CD14-positive monocyte (primary cell): ENCODE results near the gene GRIN3B. TPM values are rescaled to one million over a fixed set of nuclear protein-coding genes. Genes with fewer than 3 reads are reported as not detected.

ENCODE experiments used
- DNase-seq, 3 donors: peaks; one replicate each; pipeline ENCODE4 v3.0.0-alpha.2; 2011 to 2022
- H2AFZ ChIP-seq: 2 replicates; pipeline ENCODE4 v1.6.0; 2012; ENCODE audit warnings: mild to moderate bottlenecking, low read depth, low read length, inconsistent platforms; ENCODE audit not compliant: insufficient read depth, poor library complexity, severe bottlenecking
- H3K27ac ChIP-seq, 2 donors: 1 replicate in 1 of 2; 2 replicates in 1 of 2; pipeline ENCODE4 v1.5.1; 2012 to 2013; ENCODE audit warnings: low read length in 2 of 2, control low read depth in 1 of 2, inconsistent platforms in 1 of 2, low read depth in 1 of 2, mild to moderate bottlenecking in 1 of 2
- H3K27me3 ChIP-seq, 2 donors: one replicate each; pipeline versions ENCODE4 v1.6.0 to v1.6.1; 2011 to 2013; ENCODE audit warnings: low read length in 2 of 2; ENCODE audit not compliant: control insufficient read depth in 2 of 2, insufficient read depth in 2 of 2
- H3K36me3 ChIP-seq, 2 donors: replicated peaks in 1 of 2; 1 replicate in 1 of 2; 2 replicates in 1 of 2; pipeline versions ENCODE4 v1.5.1 to v1.6.1; 2012 to 2013; ENCODE audit warnings: low read length in 2 of 2, control low read depth in 1 of 2, inconsistent platforms in 1 of 2, mild to moderate bottlenecking in 1 of 2; ENCODE audit not compliant: insufficient read depth in 2 of 2, control insufficient read depth in 1 of 2
- H3K4me1 ChIP-seq, 2 donors: 1 replicate in 1 of 2; 2 replicates in 1 of 2; pipeline versions ENCODE4 v1.5.1 to v1.6.1; 2012 to 2013; ENCODE audit warnings: low read length in 2 of 2, control low read depth in 1 of 2, inconsistent platforms in 1 of 2, mild to moderate bottlenecking in 1 of 2, moderate library complexity in 1 of 2; ENCODE audit not compliant: insufficient read depth in 2 of 2, control insufficient read depth in 1 of 2
- H3K4me2 ChIP-seq: replicated peaks from 2 replicates; pipeline ENCODE3; 2012; ENCODE audit warnings: low read length, moderate library complexity, mild to moderate bottlenecking; ENCODE audit not compliant: poor library complexity, severe bottlenecking; ENCODE audit errors: extremely low read depth
- H3K4me3 ChIP-seq, 3 experiments: fragments of 200-600 bp in 1 of 3; sonication (generic) in 1 of 3; replicated peaks in 1 of 3; 1 replicate in 2 of 3; 2 replicates in 1 of 3; pipeline ENCODE4 v1.5.1; 2011 to 2013; ENCODE audit warnings: low read length in 3 of 3, mild to moderate bottlenecking in 3 of 3, control low read depth in 2 of 3, low read depth in 2 of 3, inconsistent platforms in 1 of 3, moderate library complexity in 1 of 3
- H3K79me2 ChIP-seq: 2 replicates; pipeline ENCODE4 v1.6.0; 2012; ENCODE audit warnings: mild to moderate bottlenecking, control low read depth, inconsistent platforms, low read length, moderate library complexity; ENCODE audit not compliant: insufficient read depth
- H3K9ac ChIP-seq: 2 replicates; pipeline ENCODE4 v1.6.0; 2017; ENCODE audit warnings: low read length, mild to moderate bottlenecking; ENCODE audit not compliant: insufficient read depth, poor library complexity, severe bottlenecking
- H3K9me3 ChIP-seq, 2 donors: replicated peaks in 1 of 2; 1 replicate in 1 of 2; 2 replicates in 1 of 2; pipeline versions ENCODE4 v1.5.1 to v1.6.1; 2012 to 2013; ENCODE audit warnings: low read length in 2 of 2, control low read depth in 1 of 2; ENCODE audit not compliant: control insufficient read depth in 1 of 2, insufficient read depth in 1 of 2
- H4K20me1 ChIP-seq: 2 replicates; pipeline ENCODE4 v1.6.0; 2012; ENCODE audit warnings: mild to moderate bottlenecking, low read length, control low read depth, moderate library complexity; ENCODE audit not compliant: insufficient read depth
- H3K27ac Mint-ChIP-seq, 7 donors: one replicate each; pipeline ENCODE4 v1.8.0; 2020; ENCODE audit warnings: mild to moderate bottlenecking in 7 of 7, mixed read lengths in 7 of 7, moderate library complexity in 6 of 7, inconsistent platforms in 2 of 7
- H3K27me3 Mint-ChIP-seq, 3 donors: one replicate each; pipeline ENCODE4 v1.8.0; 2021 to 2022; ENCODE audit warnings: low read depth in 3 of 3, mild to moderate bottlenecking in 3 of 3, mixed read lengths in 3 of 3, moderate library complexity in 3 of 3, inconsistent platforms in 1 of 3
- H3K36me3 Mint-ChIP-seq, 2 donors: one replicate each; pipeline ENCODE4 v1.8.0; 2020; ENCODE audit warnings: mixed read lengths in 2 of 2, inconsistent platforms in 1 of 2, mild to moderate bottlenecking in 1 of 2
- H3K4me1 Mint-ChIP-seq: one replicate; pipeline ENCODE4 v1.8.0; 2020; ENCODE audit warnings: mild to moderate bottlenecking, mixed read lengths
- H3K4me3 Mint-ChIP-seq, 2 donors: one replicate each; pipeline ENCODE4 v1.8.0; 2020; ENCODE audit warnings: mild to moderate bottlenecking in 2 of 2, mixed read lengths in 2 of 2, moderate library complexity in 1 of 2
- H3K9me3 Mint-ChIP-seq, 7 donors: one replicate each; pipeline ENCODE4 v1.8.0; 2020 to 2022; ENCODE audit warnings: mixed read lengths in 7 of 7, mild to moderate bottlenecking in 6 of 7, moderate library complexity in 6 of 7, inconsistent platforms in 2 of 7
- WGBS: methylation state at CpG from one replicate; pipeline ENCODE4 v1.1.5; 2013; ENCODE audit warnings: missing lambda C conversion rate; ENCODE audit not compliant: insufficient coverage; 5-methylcytosine and 5-hydroxymethylcytosine counted together
- intact Hi-C, 2 donors: fragments of 100-400 bp; cut with micrococcal nuclease; formaldehyde crosslinking; loops; one replicate each; pipeline versions ENCODE4 v1.15.0 to v1.15.1; 2023
- polyA plus RNA-seq, 3 donors: library from polyadenylated mRNA; depleted of rRNA in 1 of 3; unstranded in 2 of 3; stranded (reverse) in 1 of 3; fragments of 300-500 nt in 2 of 3; fragments of >200 nt in 1 of 3; fragmentation: Illumina TruSeq in 2 of 3; gene quantifications; 1 replicate in 2 of 3; 2 replicates in 1 of 3; pipeline ENCODE4 v1.2.3, GENCODE V29; 2012 to 2021
- TF ChIP-seq, protein P1 (sequence below): fragments of 200-600 bp; IDR thresholded peaks from one replicate; pipeline ENCODE4 v1.8.0; 2022; ENCODE audit warnings: antibody characterized with exemption, mild to moderate bottlenecking

GRIN3B gene
- polyA plus RNA-seq, 3 donors, result 0.13 to 0.27 TPM; not detected in 1

- H3K4me3 ChIP-seq, result no peak overlapping the region
- DNase-seq, result no peak
- H2AFZ ChIP-seq, result no peak overlapping the region
- H3K4me1 Mint-ChIP-seq, result no peaks in the 10 kb centered on the region
- no peak overlapping the region for H3K27ac ChIP-seq
- H3K4me2 ChIP-seq, result no peak overlapping the region
- H3K27me3 Mint-ChIP-seq, result peaks cover 0 to 5% (median 2%) of the 10 kb centered on the region in 3 donors
- H3K36me3 Mint-ChIP-seq, result peaks cover 17 to 35% of the 10 kb centered on the region in 2 donors
- H3K79me2 ChIP-seq, result peaks cover 13% of the 10 kb centered on the region
- WGBS, result 80% methylated on average over 86 of the region's 92 CpGs
- H3K9ac ChIP-seq, result no peak overlapping the region
- H4K20me1 ChIP-seq, result peaks cover 61% of the 10 kb centered on the region
- no peak overlapping the region for H3K27ac Mint-ChIP-seq
- H3K4me1 ChIP-seq, result no peaks in the 10 kb centered on the region
- peaks cover 0 to 3% (median 2%) of the 10 kb centered on the region in 7 donors for H3K9me3 Mint-ChIP-seq
- peaks cover 36 to 48% of the 10 kb centered on the region in 2 donors for H3K36me3 ChIP-seq
- H3K27me3 ChIP-seq, result no peaks in the 10 kb centered on the region
- TF ChIP-seq, protein P1, sequence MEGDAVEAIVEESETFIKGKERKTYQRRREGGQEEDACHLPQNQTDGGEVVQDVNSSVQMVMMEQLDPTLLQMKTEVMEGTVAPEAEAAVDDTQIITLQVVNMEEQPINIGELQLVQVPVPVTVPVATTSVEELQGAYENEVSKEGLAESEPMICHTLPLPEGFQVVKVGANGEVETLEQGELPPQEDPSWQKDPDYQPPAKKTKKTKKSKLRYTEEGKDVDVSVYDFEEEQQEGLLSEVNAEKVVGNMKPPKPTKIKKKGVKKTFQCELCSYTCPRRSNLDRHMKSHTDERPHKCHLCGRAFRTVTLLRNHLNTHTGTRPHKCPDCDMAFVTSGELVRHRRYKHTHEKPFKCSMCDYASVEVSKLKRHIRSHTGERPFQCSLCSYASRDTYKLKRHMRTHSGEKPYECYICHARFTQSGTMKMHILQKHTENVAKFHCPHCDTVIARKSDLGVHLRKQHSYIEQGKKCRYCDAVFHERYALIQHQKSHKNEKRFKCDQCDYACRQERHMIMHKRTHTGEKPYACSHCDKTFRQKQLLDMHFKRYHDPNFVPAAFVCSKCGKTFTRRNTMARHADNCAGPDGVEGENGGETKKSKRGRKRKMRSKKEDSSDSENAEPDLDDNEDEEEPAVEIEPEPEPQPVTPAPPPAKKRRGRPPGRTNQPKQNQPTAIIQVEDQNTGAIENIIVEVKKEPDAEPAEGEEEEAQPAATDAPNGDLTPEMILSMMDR, result no peak
- H3K4me3 Mint-ChIP-seq, result no peak overlapping the region
- intact Hi-C loops, result no loop called here
- no peaks in the 10 kb centered on the region for H3K9me3 ChIP-seq
Measured at GRCh38 chr19:1009041-1009980, 9.1 kb downstream of the GRIN3B start.

DNA sequence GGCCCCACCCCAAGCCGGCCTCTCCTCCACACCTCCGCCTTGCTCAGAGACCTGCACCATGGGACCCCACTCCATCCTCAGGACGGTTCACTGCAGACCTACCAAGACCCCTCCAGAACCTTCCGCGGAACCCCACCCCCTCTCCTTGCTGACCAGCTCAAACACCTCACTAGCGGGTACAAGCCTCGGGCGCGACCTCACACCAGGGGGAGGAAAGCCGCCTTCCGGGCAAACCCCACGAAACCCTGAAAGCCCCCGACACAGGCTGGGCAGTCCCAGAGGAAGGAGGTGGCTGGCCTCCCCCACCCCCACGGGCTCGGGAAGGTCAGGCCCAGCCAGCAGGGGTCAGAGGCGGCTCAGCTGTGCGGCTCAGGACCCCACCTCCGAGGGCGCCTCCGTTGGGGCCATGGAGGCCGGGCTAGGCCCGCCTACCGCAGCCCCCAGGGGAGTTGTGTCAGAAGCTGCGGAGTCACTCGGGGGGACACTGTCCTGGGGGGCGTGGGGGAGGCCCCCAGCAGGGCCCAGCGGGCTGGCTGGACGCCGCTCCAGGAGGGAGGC, 9.8 kb downstream of the GRIN3B start:
- 98% methylated on average over 20 of the region's 29 CpGs for WGBS
- TF ChIP-seq, protein P1, result no peak

More for the DNA sequence above, 9.8 kb downstream of the GRIN3B start:
- Histone ChIP-seq H3K9ac (no peak overlapping the region), H3K36me3 (peaks cover 41 to 56% of the 10 kb centered on the region in 2 donors), H3K27ac (no peak overlapping the region), H3K79me2 (peaks cover 20% of the 10 kb centered on the region), H3K9me3 (no peaks in the 10 kb centered on the region), H3K4me2 (no peak overlapping the region), H2AFZ (no peak overlapping the region), H4K20me1 (peaks cover 68% of the 10 kb centered on the region), H3K27me3 (no peaks in the 10 kb centered on the region), H3K4me3 (no peak overlapping the region), H3K4me1 (no peaks in the 10 kb centered on the region)
- Mint-ChIP-seq H3K4me3 (no peak overlapping the region), H3K27me3 (peaks cover 0 to 4% (median 2%) of the 10 kb centered on the region in 3 donors), H3K4me1 (no peaks in the 10 kb centered on the region), H3K36me3 (peaks cover 17 to 36% of the 10 kb centered on the region in 2 donors), H3K9me3 (peaks cover 0 to 3% (median under 1%) of the 10 kb centered on the region in 7 donors), H3K27ac (no peak overlapping the region)
- intact Hi-C loops, result no loop called here
- no peak for DNase-seq
